Naive B cell (primary cell): ENCODE results near the gene CAMK1D. TPM values are rescaled to one million over a fixed set of nuclear protein-coding genes. Genes with fewer than 3 reads are reported as not detected.

Experiments
- ATAC-seq, 2 donors: fragments of 150-1000 bp; cut with Tn5 transposase; 2 replicates each; pipeline ENCODE4 v1.10.0; 2021; ENCODE audit warnings: low read depth in 2 of 2, mild to moderate bottlenecking in 2 of 2, moderate library complexity in 2 of 2
- DNase-seq: peaks from one replicate; pipeline ENCODE4 v3.0.0; 2022
- H3K27ac Mint-ChIP-seq, 6 donors: one replicate each; pipeline ENCODE4 v1.8.0; 2020 to 2022; ENCODE audit warnings: mild to moderate bottlenecking in 6 of 6, mixed read lengths in 6 of 6, moderate library complexity in 5 of 6, inconsistent platforms in 2 of 6
- H3K27me3 Mint-ChIP-seq, 3 donors: one replicate each; pipeline ENCODE4 v1.8.0; 2021 to 2022; ENCODE audit warnings: mixed read lengths in 3 of 3, mild to moderate bottlenecking in 1 of 3
- H3K36me3 Mint-ChIP-seq, 2 donors: one replicate each; pipeline ENCODE4 v1.8.0; 2020 to 2022; ENCODE audit warnings: mixed read lengths in 2 of 2, inconsistent platforms in 1 of 2, mild to moderate bottlenecking in 1 of 2
- H3K4me1 Mint-ChIP-seq, 3 donors: one replicate each; pipeline ENCODE4 v1.8.0; 2020 to 2022; ENCODE audit warnings: mixed read lengths in 3 of 3, inconsistent platforms in 1 of 3, mild to moderate bottlenecking in 1 of 3, moderate library complexity in 1 of 3
- H3K4me3 Mint-ChIP-seq, 8 donors: one replicate each; pipeline ENCODE4 v1.8.0; 2020 to 2022; ENCODE audit warnings: mild to moderate bottlenecking in 8 of 8, mixed read lengths in 8 of 8, moderate library complexity in 8 of 8, inconsistent platforms in 2 of 8
- H3K9me3 Mint-ChIP-seq, 7 donors: one replicate each; pipeline ENCODE4 v1.8.0; 2020 to 2022; ENCODE audit warnings: mixed read lengths in 7 of 7, mild to moderate bottlenecking in 5 of 7, inconsistent platforms in 2 of 7, moderate library complexity in 1 of 7
- polyA plus RNA-seq, 6 donors: library from polyadenylated mRNA; unstranded; fragments of 300-500 nt; fragmentation: Illumina TruSeq; gene quantifications; one replicate each; pipeline ENCODE4 v1.2.3, GENCODE V29; 2021; ENCODE audit warnings: low read depth in 6 of 6

CAMK1D gene
- polyA plus RNA-seq, 6 donors from 2014 or later: 12.2 to 54.1 (median 35.6) TPM

DNA sequence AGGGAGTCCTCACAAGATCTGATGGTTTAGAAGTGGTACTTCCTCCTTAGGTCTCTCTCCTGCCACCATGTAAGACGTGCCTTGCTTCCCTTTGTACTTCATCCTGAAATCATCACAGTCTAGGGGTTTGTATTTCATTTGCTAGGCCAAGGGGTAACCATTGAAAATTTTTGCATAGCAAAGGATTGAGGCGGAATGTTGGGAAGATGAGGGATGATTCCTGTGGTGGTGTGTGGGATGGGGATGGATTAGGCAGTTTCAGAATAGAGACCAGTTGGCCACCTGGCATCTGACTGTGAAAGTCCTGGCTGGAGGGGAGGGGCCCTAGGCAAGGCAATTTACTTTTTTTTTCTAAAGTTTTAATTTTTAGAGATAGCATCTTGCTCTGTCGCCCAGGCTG lies 222.9 kb downstream of the CAMK1D start:
- peak overlapping the region in 1 of 8 donors; percentile 22 for H3K4me3 Mint-ChIP-seq
- peak overlapping the region in 4 of 6 donors; percentile 4 to 45 (median 14) for H3K27ac Mint-ChIP-seq
- H3K9me3 Mint-ChIP-seq: peaks cover 0 to 10% (median 4%) of the 10 kb centered on the region in 7 donors
- peaks cover 14 to 32% of the 10 kb centered on the region in 2 donors for H3K36me3 Mint-ChIP-seq
- DNase-seq: no peak
- peaks cover 24 to 39% (median 28%) of the 10 kb centered on the region in 3 donors for H3K4me1 Mint-ChIP-seq
- no peak for ATAC-seq
- H3K27me3 Mint-ChIP-seq: no peaks in the 10 kb centered on the region

DNA sequence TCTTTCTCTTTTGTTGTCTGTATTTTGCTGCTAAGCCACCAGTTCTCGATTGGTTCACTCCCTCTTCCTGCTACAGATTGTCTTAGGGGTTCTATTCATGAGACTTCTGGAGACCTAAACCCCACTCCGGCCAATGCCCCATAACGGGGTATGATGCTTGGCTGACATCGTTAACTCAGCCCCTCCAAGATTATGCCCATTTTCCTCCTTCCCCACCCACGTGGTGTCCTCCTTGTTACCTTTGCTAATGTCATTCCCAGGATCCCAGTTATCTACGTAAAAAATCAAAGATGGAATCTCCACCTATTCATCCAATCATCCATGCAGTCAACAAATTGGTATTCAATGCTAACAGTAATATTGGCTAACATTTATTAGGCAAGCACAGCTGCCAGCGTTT lies 228.3 kb downstream of the CAMK1D start:
- peak overlapping the region in 1 of 6 donors; percentile 5 for H3K27ac Mint-ChIP-seq
- ATAC-seq (no peak), DNase-seq (no peak)
- peaks cover 17 to 24% of the 10 kb centered on the region in 2 donors for H3K36me3 Mint-ChIP-seq
- peaks cover 43 to 59% (median 46%) of the 10 kb centered on the region in 3 donors for H3K4me1 Mint-ChIP-seq
- H3K9me3 Mint-ChIP-seq: peaks cover 0 to 21% (median 6%) of the 10 kb centered on the region in 7 donors
- H3K4me3 Mint-ChIP-seq: no peak overlapping the region
- no peaks in the 10 kb centered on the region for H3K27me3 Mint-ChIP-seq

DNA sequence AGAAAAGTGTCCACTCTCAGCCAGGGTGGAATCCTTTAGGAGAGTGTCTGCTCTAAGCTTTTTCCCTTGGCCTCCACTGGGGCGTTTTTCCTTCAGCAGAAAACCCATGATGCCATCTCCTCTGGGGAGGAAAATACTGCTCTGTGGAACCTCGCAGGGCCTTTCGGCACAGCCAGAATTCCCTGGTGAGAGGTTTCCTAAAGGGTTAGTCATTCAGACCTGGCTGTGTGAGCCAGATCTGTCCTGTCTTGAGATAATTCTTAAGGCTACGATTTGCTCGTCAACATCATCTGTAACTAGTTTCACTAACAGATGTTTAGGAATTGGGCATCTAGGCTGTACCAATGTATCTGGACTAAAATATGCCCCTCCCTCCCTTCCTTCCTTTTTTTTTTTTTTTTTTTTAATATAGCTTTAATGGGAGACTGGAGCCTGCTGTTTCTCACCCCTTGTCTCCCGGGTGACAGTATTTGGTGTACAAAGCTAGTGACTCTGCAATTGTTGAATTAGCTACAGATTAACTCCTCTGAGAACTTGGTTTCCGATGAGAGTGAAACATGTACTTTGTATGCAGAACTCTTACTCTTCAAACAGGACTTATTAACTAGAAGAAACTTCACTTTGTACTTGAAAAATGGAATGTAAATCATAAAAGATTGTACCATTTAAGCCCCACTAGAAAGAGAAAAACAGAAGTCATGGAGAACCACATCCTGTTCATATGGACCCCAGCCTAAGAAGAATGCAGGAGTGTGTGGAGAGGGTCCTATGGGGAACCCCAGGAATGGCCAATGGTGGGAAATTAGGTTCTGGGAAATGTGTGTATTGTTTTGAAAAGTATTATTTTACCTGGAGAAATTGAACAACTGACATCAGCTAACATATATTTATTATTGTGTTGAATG lies 230.9 kb downstream of the CAMK1D start:
- H3K27me3 Mint-ChIP-seq: no peaks in the 10 kb centered on the region
- H3K4me3 Mint-ChIP-seq: peak overlapping the region in 2 of 8 donors; percentile 30 to 36
- DNase-seq (no peak), ATAC-seq (no peak)
- peak overlapping the region in 3 of 6 donors; percentile 14 to 88 (median 61) for H3K27ac Mint-ChIP-seq
- H3K9me3 Mint-ChIP-seq: peaks cover 0 to 21% (median 3%) of the 10 kb centered on the region in 7 donors
- H3K4me1 Mint-ChIP-seq: peaks cover 36 to 60% (median 50%) of the 10 kb centered on the region in 3 donors
- peaks cover 2 to 22% of the 10 kb centered on the region in 2 donors for H3K36me3 Mint-ChIP-seq

DNA sequence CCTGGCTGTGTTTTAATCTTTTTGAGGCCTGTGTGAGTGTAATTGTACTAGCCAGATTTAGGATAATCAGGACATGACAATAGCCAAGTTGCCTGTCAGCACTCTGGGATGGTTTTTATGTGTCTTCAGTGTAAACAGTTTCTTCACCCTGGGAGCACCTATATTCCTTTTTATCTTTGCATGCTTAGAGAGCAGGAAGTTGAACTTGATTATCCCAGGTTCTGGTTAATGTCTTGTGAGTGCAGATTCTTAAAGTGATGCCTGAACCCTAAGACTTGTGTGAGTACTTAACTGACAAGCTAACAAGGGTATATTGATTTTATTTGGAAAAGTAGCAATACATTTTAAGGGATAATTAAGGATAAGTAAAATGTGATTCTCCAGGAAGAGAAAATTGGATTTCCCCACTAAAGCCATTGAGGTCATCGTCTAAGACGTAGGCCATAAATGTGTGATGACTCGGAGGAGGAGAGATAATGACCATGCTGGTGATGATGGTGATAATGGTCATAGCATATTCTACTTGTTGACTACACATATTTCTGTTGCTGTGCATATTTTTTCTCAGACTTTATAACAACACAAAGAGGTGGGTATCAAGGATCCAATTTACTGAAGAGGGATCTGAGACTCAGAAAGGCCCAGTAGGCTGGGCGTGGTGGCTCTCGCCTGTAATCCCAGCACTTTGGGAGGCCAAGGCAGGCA lies 234.7 kb downstream of the CAMK1D start:
- DNase-seq (no peak), ATAC-seq (no peak)
- Mint-ChIP-seq H3K27me3 (no peaks in the 10 kb centered on the region), H3K4me1 (peaks cover 45 to 78% (median 74%) of the 10 kb centered on the region in 3 donors), H3K9me3 (peaks cover 0 to 13% (median 3%) of the 10 kb centered on the region in 7 donors), H3K27ac (peak overlapping the region in 1 of 6 donors; percentile 73), H3K36me3 (peaks cover 7 to 19% of the 10 kb centered on the region in 2 donors), H3K4me3 (no peak overlapping the region)

DNA sequence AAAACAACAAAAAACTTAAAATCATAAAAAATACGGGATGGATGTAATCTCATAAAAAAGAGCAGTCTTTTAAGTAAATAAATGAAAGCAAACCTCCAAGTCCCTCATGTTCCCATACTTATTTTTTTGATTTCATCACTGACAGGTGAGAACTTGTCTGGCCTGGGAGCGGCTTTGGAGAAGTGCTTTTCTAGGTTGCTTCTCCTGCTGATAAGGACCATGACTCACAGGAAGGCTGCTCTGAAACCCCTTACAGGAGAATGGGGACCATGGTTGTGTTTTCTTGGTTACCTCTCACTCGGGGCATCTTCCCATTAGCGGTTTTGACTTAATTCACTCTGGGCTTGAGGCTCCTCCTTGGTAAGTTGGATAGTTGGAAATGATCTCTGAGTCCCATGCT lies 237.4 kb downstream of the CAMK1D start:
- Mint-ChIP-seq H3K9me3 (peaks cover 0 to 10% (median 3%) of the 10 kb centered on the region in 7 donors), H3K27me3 (no peaks in the 10 kb centered on the region), H3K4me1 (peaks cover 35 to 75% (median 64%) of the 10 kb centered on the region in 3 donors), H3K27ac (peak overlapping the region in 1 of 6 donors; percentile 15), H3K36me3 (peaks cover 7 to 12% of the 10 kb centered on the region in 2 donors), H3K4me3 (peak overlapping the region in 1 of 8 donors; percentile 2)
- no peak for DNase-seq
- ATAC-seq: no peak

GRCh38 chr10:12587451-12587888 lies 238.1 kb downstream of the CAMK1D start:
- Mint-ChIP-seq H3K27me3 (no peaks in the 10 kb centered on the region), H3K4me3 (peak overlapping the region in 5 of 8 donors; percentile 12 to 31 (median 30)), H3K27ac (peak overlapping the region in 1 of 6 donors; percentile 73), H3K36me3 (peaks cover 7 to 9% of the 10 kb centered on the region in 2 donors), H3K9me3 (peaks cover 0 to 6% (median 0%) of the 10 kb centered on the region in 7 donors), H3K4me1 (peaks cover 35 to 69% (median 64%) of the 10 kb centered on the region in 3 donors)
- DNase-seq (no peak), ATAC-seq (no peak)

DNA sequence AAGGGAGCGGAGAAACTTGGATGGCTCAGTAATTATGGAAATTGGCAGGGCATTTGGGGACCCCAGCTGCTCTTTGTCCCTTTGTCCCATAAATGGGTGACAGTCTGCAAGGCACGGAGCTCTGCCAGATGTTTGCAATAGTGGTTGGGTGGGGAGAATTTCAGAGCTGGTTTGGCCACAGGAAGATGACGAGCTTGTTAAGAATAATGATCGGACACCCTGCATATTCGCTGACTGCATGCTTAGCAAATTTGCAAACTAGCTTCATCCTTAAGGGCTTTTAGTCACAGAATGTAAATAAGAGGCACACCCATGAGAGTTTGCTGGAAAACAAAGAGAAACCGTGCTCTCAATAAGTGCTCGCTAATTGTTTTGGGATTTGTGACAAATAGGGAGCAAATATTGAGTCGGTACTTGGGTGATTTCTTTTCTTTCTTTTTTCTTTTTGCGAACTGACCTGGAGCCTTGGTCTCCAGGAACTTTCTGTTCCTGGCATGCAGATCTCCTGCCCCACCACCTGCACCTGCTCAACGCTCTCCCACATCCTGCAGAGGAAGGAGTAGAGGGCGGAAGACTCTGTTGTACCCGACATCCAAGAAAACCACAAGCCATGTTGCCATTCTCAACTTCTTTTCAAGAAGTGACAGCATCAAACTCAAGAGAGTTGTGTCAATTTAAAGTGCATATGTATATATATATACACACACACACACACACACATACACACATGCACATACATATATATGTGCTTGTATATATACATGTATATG lies 238.9 kb downstream of the CAMK1D start:
- H3K27ac Mint-ChIP-seq: peak overlapping the region; percentile 3 to 90 (median 71)
- H3K9me3 Mint-ChIP-seq: peaks cover 0 to 6% (median 0%) of the 10 kb centered on the region in 7 donors
- H3K4me3 Mint-ChIP-seq: peak overlapping the region in 7 of 8 donors; percentile 14 to 75 (median 45)
- ATAC-seq (no peak), DNase-seq (no peak)
- no peaks in the 10 kb centered on the region for H3K27me3 Mint-ChIP-seq
- H3K36me3 Mint-ChIP-seq: peaks cover 3 to 7% of the 10 kb centered on the region in 2 donors
- H3K4me1 Mint-ChIP-seq: peaks cover 39 to 66% (median 59%) of the 10 kb centered on the region in 3 donors

DNA sequence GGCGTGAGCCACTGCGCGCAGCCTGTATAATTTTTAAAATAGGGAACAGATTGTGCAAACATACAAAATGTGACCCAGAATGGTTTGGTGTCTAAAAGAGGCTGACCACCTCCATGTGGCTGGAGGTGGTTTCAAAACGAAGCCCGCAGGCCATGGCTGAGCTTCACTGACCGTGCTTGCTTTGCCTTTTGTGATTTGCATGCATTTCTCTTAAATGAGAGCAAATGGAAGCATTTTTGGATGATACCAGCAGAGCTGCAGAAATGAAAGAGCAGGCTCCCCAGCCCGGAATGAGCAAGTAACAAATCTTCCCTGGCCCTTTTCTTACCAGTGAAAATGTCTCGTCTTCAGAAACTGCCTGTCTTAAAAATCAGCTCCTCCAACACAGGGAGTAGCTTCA lies 239.9 kb downstream of the CAMK1D start:
- ATAC-seq: no peak
- Mint-ChIP-seq H3K27ac (peak overlapping the region in 1 of 6 donors; percentile 69), H3K27me3 (no peaks in the 10 kb centered on the region), H3K36me3 (peaks cover under 1 to 14% of the 10 kb centered on the region in 2 donors), H3K9me3 (peaks cover 0 to 3% (median 2%) of the 10 kb centered on the region in 7 donors), H3K4me1 (peaks cover 43 to 64% (median 62%) of the 10 kb centered on the region in 3 donors), H3K4me3 (no peak overlapping the region)
- DNase-seq: no peak

DNA sequence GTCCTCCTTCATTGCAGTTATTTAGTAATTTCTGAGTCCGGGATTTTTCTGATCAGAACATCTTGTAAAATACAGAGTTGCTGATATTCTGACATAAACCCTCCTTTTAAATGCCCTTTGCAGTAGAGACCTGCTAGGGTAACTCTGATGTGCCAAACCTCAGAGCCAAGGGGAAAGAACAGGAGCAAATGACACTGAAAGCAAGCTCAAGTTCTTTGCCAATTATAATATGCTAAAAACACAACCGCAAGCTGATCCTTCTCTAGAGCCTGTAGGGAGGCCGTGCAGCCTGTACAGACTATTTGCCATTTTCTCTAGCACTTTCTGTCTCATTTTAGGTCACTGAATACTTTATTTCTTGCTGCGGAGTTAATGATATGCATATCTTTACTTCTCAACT lies 240.4 kb downstream of the CAMK1D start:
- H3K36me3 Mint-ChIP-seq: peaks cover 6 to 14% of the 10 kb centered on the region in 2 donors

DNA sequence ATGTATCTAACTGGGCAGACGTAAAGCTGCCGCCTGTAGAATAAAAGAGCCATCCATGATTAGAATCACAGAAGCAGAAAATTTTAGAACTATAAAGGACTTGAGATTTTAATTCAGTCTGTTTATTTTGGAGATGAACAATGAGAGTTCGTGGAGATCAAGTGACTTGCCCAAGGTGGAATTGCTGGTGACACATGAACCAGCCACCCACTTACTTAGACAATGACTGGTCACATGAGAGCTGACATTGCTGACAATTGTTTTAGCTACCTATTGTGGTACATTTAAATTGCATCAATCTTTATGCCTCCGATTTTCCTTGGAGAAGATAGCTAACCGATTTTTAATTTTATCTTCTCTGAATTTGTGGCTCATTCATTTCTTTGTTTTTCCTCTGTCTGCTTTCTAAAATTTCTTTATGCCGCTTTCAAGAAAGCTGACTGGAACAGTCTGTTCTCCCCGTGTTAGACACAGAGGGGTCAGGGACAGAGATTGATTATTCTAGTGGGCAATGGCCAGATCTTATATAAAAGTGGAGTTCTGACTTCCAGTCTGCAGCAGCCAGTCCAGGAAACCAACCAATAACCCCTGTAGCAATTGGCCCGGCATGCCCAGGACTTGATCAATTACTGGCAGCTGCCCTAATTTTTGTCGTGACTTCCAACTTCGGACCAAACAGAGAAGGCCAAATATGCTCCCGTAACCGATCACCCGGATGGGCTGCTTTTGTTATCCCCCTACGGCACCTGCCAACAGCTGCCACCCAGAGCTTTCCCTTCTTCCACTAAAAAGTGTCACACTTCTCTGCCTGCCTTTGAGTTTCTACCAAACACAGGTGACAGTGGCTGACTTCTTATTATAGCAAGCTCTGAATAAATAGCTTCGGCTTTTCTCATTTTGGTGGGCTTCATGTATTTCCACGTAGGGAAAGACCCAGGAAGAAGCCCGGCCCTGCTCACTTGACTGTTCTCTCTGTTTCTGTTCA lies 241.6 kb downstream of the CAMK1D start:
- peaks cover 49 to 76% (median 67%) of the 10 kb centered on the region in 3 donors for H3K4me1 Mint-ChIP-seq
- peaks cover 7 to 13% of the 10 kb centered on the region in 2 donors for H3K36me3 Mint-ChIP-seq
- no peaks in the 10 kb centered on the region for H3K27me3 Mint-ChIP-seq
- peak overlapping the region in 1 of 8 donors; percentile 81 for H3K4me3 Mint-ChIP-seq
- ATAC-seq (no peak), DNase-seq (no peak)
- H3K27ac Mint-ChIP-seq: peak overlapping the region in 3 of 6 donors; percentile 34 to 77 (median 47)
- H3K9me3 Mint-ChIP-seq: peaks cover 0 to 6% (median 4%) of the 10 kb centered on the region in 7 donors

More for the DNA sequence above, 240.4 kb downstream of the CAMK1D start:
- no peak overlapping the region for H3K4me3 Mint-ChIP-seq
- H3K27ac Mint-ChIP-seq: peak overlapping the region in 4 of 6 donors; percentile 19 to 53 (median 29)
- H3K4me1 Mint-ChIP-seq: peaks cover 48 to 66% (median 65%) of the 10 kb centered on the region in 3 donors
- DNase-seq (no peak), ATAC-seq (no peak)
- H3K27me3 Mint-ChIP-seq: no peaks in the 10 kb centered on the region
- H3K9me3 Mint-ChIP-seq: peaks cover 0 to 4% (median 2%) of the 10 kb centered on the region in 7 donors

DNA sequence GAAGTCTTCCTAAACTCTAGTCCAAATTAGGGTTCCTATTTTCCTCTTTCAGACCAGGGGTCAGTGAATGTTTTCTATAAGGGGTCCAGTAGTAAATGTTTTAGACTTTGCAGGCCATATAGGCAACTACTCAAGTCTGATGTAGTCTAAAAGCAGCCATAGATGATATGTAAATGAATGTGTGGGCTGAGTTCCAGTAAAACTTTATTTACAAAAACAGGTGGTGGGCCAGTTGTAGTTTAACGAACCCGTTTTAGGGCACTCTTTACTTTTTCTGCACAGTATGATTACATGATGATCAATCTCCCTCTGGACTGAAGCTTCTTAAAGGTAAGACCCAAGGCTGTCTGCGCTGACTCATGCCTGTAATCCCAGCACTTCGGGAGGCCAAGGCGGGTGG lies 243.6 kb downstream of the CAMK1D start:
- H3K4me3 Mint-ChIP-seq: no peak overlapping the region
- peaks cover 0 to 7% (median 5%) of the 10 kb centered on the region in 7 donors for H3K9me3 Mint-ChIP-seq
- ATAC-seq (no peak), DNase-seq (no peak)
- peaks cover 49 to 66% (median 54%) of the 10 kb centered on the region in 3 donors for H3K4me1 Mint-ChIP-seq
- H3K36me3 Mint-ChIP-seq: peaks cover 7 to 16% of the 10 kb centered on the region in 2 donors
- H3K27ac Mint-ChIP-seq: peak overlapping the region in 3 of 6 donors; percentile 22 to 32 (median 28)
- H3K27me3 Mint-ChIP-seq: no peaks in the 10 kb centered on the region
